T-cell (primary cell): ENCODE measurements around the gene C3AR1. TPM values are rescaled to one million over a fixed set of nuclear protein-coding genes. Genes with fewer than 3 reads are reported as not detected.
A peak's percentile ranks its signal among the peaks of the same experiment; 100 is the strongest.

Experiments used
- ATAC-seq, 4 experiments: fragments of 200-7000 bp in 3 of 4; fragments of 150-1000 bp in 1 of 4; cut with Tn5 transposase; replicated peaks in 1 of 4; 1 replicate in 3 of 4; 2 replicates in 1 of 4; pipeline ENCODE4 v1.10.0; 2021; ENCODE audit warnings: moderate library complexity in 3 of 4, mild to moderate bottlenecking in 2 of 4, moderate number of reproducible peaks in 1 of 4
- CTCF ChIA-PET, 2 donors: fragments of 300-600 bp; sonication (Branson Sonifier 250); formaldehyde crosslinking; loops; one replicate each; lab custom pipeline; 2022; ENCODE audit warnings: antibody characterized with exemption in 2 of 2; lab: Charles Lee
- POLR2A ChIA-PET, 2 donors: fragments of 300-600 bp; sonication (Branson Sonifier 250); formaldehyde crosslinking; loops; one replicate each; lab custom pipeline; 2022; ENCODE audit warnings: antibody characterized with exemption in 2 of 2; lab: Charles Lee
- DNase-seq, 35 experiments: peaks; one replicate each; pipeline versions ENCODE4 v3.0.0 to v3.0.0-alpha.2; 2013 to 2023
- H3K27ac ChIP-seq: one replicate; pipeline ENCODE4 v1.5.1; 2013; ENCODE audit warnings: low read length
- H3K27me3 ChIP-seq, 2 experiments: replicated peaks in 1 of 2; 1 replicate in 1 of 2; 2 replicates in 1 of 2; pipeline versions ENCODE4 v1.6.1 to v1.7.0; 2013; ENCODE audit warnings: low read length in 1 of 2, mixed read lengths in 1 of 2; ENCODE audit not compliant: control insufficient read depth in 2 of 2, insufficient read depth in 2 of 2; ENCODE audit errors: extremely low read depth in 1 of 2
- H3K36me3 ChIP-seq, 2 donors: 1 replicate in 1 of 2; 2 replicates in 1 of 2; pipeline versions ENCODE4 v1.6.1 to v1.7.0; 2013; ENCODE audit warnings: low read length in 1 of 2; ENCODE audit not compliant: control insufficient read depth in 2 of 2, insufficient read depth in 1 of 2; ENCODE audit errors: extremely low read depth in 1 of 2
- H3K4me1 ChIP-seq, 2 experiments: 1 replicate in 1 of 2; 2 replicates in 1 of 2; pipeline versions ENCODE4 v1.6.1 to v1.7.0; 2013; ENCODE audit warnings: low read length in 2 of 2, mixed read lengths in 1 of 2; ENCODE audit not compliant: insufficient read depth in 2 of 2, control insufficient read depth in 1 of 2; ENCODE audit errors: extremely low read depth in 1 of 2
- H3K4me3 ChIP-seq, 2 donors: 1 replicate in 1 of 2; 2 replicates in 1 of 2; pipeline versions ENCODE4 v1.5.1 to v1.7.0; 2013; ENCODE audit warnings: mild to moderate bottlenecking in 2 of 2, low read length in 1 of 2, moderate library complexity in 1 of 2; ENCODE audit not compliant: control insufficient read depth in 1 of 2; ENCODE audit errors: extremely low read depth in 1 of 2
- H3K9me3 ChIP-seq: 2 replicates; pipeline ENCODE4 v1.7.0; 2013
- H3K27ac Mint-ChIP-seq, 2 donors: one replicate each; pipeline ENCODE4 v1.8.0; 2020 to 2021; ENCODE audit warnings: mild to moderate bottlenecking in 2 of 2, mixed read lengths in 2 of 2
- H3K27me3 Mint-ChIP-seq, 2 donors: one replicate each; pipeline ENCODE4 v1.8.0; 2021 to 2022; ENCODE audit warnings: mixed read lengths in 2 of 2
- H3K36me3 Mint-ChIP-seq: one replicate; pipeline ENCODE4 v1.8.0; 2021; ENCODE audit warnings: mixed read lengths
- H3K4me1 Mint-ChIP-seq, 3 donors: one replicate each; pipeline ENCODE4 v1.8.0; 2020 to 2022; ENCODE audit warnings: mixed read lengths in 3 of 3, mild to moderate bottlenecking in 1 of 3
- H3K4me3 Mint-ChIP-seq, 3 donors: one replicate each; pipeline ENCODE4 v1.8.0; 2020 to 2022; ENCODE audit warnings: mild to moderate bottlenecking in 3 of 3, mixed read lengths in 3 of 3, moderate library complexity in 3 of 3
- H3K9me3 Mint-ChIP-seq, 3 donors: one replicate each; pipeline ENCODE4 v1.8.0; 2020 to 2022; ENCODE audit warnings: mixed read lengths in 3 of 3
- WGBS: methylation state at CpG from one replicate; pipeline ENCODE4 v1.1.5; 2013; ENCODE audit warnings: missing lambda C conversion rate; ENCODE audit not compliant: insufficient coverage; 5-methylcytosine and 5-hydroxymethylcytosine counted together
- total RNA-seq, 35 experiments: library from RNA in 6 of 35; stranded (reverse) in 6 of 35; fragments of 120-200 nt in 1 of 35; gene quantifications; one replicate each; pipeline versions ENCODE4 v1.2.1 to v1.2.4 and lab custom pipeline; 2013 to 2026

C3AR1 gene
- total RNA-seq, 5 donors from 2014 or later (not counting 1 experiment from before 2014, with no cell fraction given), result 0.68 to 5.1 (median 2.4) TPM

DNA sequence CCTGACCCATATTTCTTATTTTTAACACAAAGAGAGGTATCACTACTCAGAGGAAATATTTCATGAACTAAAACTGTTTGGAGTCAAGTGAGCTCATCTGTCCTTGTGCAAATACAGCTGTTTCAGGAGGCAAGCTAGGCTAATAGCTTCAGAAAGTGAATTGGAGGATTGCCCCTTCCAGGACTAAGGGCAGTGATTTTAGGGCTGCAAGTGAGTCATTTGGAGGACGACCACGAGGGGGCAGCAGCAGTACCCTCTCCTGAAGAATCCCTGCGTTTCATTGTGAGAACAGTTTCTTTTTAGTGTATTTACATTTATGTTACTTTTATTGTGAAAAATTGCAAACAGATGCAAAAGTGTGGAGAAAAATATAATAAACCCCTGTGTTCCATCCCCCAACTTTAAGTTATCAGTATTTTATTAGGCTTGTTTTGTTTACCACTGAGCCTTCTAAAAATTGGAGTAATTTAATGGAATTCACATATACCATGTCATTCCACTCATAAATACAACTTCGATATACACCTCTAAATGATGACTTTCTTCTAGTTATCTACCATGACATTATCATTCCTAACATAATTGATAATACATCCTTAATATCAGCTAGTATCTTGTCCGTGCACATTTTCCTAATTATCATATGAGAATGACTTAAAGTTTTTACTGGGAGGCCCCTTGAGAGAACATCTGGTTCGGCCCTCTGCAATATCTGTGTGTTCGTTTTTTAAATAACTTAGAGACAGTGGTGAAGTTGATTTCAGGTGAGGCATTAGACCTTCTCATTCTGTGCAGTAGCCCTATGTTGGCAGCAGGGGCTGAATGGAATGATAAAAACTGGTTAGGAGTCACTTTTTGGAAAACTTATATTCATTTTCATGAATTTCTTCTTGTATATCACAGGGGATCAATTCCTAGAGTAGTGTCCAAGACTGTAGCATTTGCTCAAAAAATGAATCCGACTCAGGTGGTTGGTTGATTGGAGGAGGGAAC is 19.9 kb downstream of the C3AR1 start:
- DNase-seq, result peak; percentile 52 to 89 (median 78)
- POLR2A ChIA-PET, result interaction anchor here (0.5 to 1.3 kb wide), 4 partner anchors 19 to 408 kb away, joined by 3 to 7 read pairs (median 4); no protein-coding TSS in a partner anchor
- Histone ChIP-seq H3K4me1 (no peaks in the 10 kb centered on the region), H3K36me3 (peaks cover 17 to 86% of the 10 kb centered on the region in 2 donors), H3K4me3 (no peak overlapping the region), H3K27me3 (no peaks in the 10 kb centered on the region), H3K9me3 (no peaks in the 10 kb centered on the region), H3K27ac (no peak overlapping the region)
- Mint-ChIP-seq H3K4me1 (peaks cover 8 to 10% (median 10%) of the 10 kb centered on the region in 3 donors), H3K36me3 (peaks cover 66% of the 10 kb centered on the region), H3K27me3 (no peaks in the 10 kb centered on the region), H3K27ac (no peak overlapping the region), H3K4me3 (no peak overlapping the region), H3K9me3 (no peaks in the 10 kb centered on the region)
- ATAC-seq, result peak; percentile 65 to 82 (median 78)
- WGBS, result 74% methylated on average over 3 of the region's 8 CpGs
- CTCF ChIA-PET, result interaction anchor here (0.7 to 5.3 kb wide), 13 partner anchors 7 to 128 kb away, joined by 3 to 88 read pairs (median 5); partner anchors contain the start of genes C3AR1 (in 1 of the 2) and FOXJ2 (in 1 of the 2)

DNA sequence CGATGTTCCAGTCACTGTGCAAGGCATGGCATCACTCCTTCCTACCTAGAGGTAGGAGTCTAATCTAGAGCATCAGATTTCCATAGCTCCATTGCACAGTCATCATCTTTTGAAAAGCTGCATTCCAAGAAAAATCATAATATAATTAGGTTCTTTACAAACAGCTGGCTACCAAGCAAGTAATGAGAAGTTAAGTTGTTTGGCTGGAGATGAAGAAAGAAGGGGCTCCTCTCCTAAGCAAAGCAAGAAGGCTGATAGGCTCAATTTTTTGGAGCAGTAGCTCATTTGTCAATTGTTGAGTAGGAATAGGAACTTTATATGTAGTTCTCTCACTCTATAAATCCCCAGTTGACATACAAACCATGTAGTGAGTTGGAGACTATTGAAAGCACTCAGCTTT is 25.4 kb downstream of the C3AR1 start:
- H3K4me3 ChIP-seq, result no peak overlapping the region
- no peak overlapping the region for H3K27ac ChIP-seq
- no peak for DNase-seq
- no peak overlapping the region for H3K27ac Mint-ChIP-seq
- peaks cover 19 to 60% of the 10 kb centered on the region in 2 donors for H3K36me3 ChIP-seq
- peaks cover 41 to 50% (median 41%) of the 10 kb centered on the region in 3 donors for H3K4me1 Mint-ChIP-seq
- ChIA-PET POLR2A (interaction anchor here (0.6 kb wide), 2 partner anchors 78 to 94 kb away, joined by 3 to 10 read pairs; no protein-coding TSS in a partner anchor), CTCF (interaction anchor here in 1 of 2 donors (0.6 to 1.7 kb wide), 8 partner anchors 9 to 1325 kb away, joined by 3 to 7 read pairs (median 3); partner anchors contain the start of genes C3AR1, FOXJ2 and NECAP1)
- WGBS, result no CpG with 5 or more reads among the region's 1 CpG
- no peak overlapping the region for H3K4me3 Mint-ChIP-seq
- H3K9me3 Mint-ChIP-seq, result no peaks in the 10 kb centered on the region
- no peaks in the 10 kb centered on the region for H3K27me3 Mint-ChIP-seq
- H3K36me3 Mint-ChIP-seq, result peaks cover 34% of the 10 kb centered on the region
- no peak for ATAC-seq
- H3K27me3 ChIP-seq, result no peaks in the 10 kb centered on the region
- H3K9me3 ChIP-seq, result no peaks in the 10 kb centered on the region
- peaks cover 20 to 32% of the 10 kb centered on the region in 2 experiments for H3K4me1 ChIP-seq

DNA sequence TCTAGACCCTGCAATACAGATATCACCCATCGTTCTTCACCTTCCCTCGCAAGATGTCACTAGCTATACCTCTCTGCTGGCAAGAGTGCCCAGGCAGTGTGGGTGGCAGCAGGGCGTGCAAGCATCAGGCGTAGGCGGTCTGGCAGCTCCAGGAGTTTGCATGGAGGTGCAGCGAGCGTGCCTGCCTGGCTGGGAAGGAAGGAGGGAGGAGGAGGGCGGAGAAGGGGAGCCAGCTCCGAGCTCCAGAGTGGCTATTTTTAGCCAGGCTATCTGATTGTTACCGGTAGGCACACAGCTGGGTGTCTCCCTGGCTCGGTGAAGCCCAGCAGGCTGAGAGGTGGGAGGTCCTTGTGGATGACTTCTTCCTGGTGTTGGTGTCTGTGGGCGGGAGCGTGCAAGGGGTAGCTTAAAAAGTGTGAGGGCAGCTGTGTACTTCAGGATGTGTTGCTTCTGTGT is 27.5 kb downstream of the C3AR1 start:
- Histone ChIP-seq H3K27ac (peak overlapping the region; percentile 10), H3K9me3 (no peaks in the 10 kb centered on the region), H3K4me3 (peak overlapping the region; percentile 27 to 39), H3K36me3 (peaks cover 12 to 42% of the 10 kb centered on the region in 2 donors), H3K4me1 (peaks cover 31 to 52% of the 10 kb centered on the region in 2 experiments), H3K27me3 (no peaks in the 10 kb centered on the region)
- Mint-ChIP-seq H3K27ac (peak overlapping the region; percentile 68 to 81), H3K4me3 (peak overlapping the region; percentile 53 to 88 (median 67)), H3K4me1 (peaks cover 62 to 67% (median 62%) of the 10 kb centered on the region in 3 donors), H3K9me3 (no peaks in the 10 kb centered on the region), H3K27me3 (no peaks in the 10 kb centered on the region), H3K36me3 (peaks cover 21% of the 10 kb centered on the region)
- peak; percentile 48 to 66 (median 58) for ATAC-seq
- peak in 9 of 35 experiments; percentile 12 to 44 (median 25) for DNase-seq
- ChIA-PET CTCF (interaction anchor here (0.6 to 1.7 kb wide), 6 partner anchors 8 to 106 kb away, joined by 3 to 10 read pairs (median 5); no protein-coding TSS in a partner anchor), POLR2A (interaction anchor here in 1 of 2 donors (0.9 to 1.7 kb wide), 2 partner anchors 11 to 28 kb away, joined by 3 to 5 read pairs; no protein-coding TSS in a partner anchor)
- WGBS, result 19% methylated on average over 11 of the region's 13 CpGs

DNA sequence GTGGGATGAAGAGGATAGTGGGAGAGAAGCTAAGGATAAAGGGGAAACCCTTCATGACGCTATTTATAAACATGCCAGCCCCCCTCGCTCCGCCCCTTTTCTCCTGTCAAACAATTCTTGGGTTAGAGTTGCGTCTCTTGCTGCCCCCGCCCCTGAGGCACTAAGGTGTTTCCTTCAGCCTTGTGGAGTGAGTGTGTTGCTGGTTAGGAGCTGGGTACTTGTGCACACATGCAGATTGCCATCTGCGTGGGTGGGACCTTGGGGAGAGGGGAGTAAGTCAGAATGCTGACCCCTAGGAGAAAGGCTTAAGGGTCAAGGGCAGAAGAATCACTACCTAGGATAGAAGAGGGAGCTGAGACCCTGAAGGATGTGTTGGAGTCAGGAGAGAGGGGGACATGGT is 28.2 kb downstream of the C3AR1 start:
- H3K4me1 Mint-ChIP-seq, result peaks cover 64 to 74% (median 67%) of the 10 kb centered on the region in 3 donors
- H3K36me3 Mint-ChIP-seq, result peaks cover 16% of the 10 kb centered on the region
- WGBS, result 96% methylated on average over 3 of the region's 6 CpGs
- peak overlapping the region; percentile 53 to 88 (median 67) for H3K4me3 Mint-ChIP-seq
- Histone ChIP-seq H3K27me3 (no peaks in the 10 kb centered on the region), H3K4me3 (peak overlapping the region in 1 of 2 donors; percentile 39), H3K27ac (peak overlapping the region; percentile 24), H3K4me1 (peaks cover 31 to 60% of the 10 kb centered on the region in 2 experiments), H3K36me3 (peaks cover 12 to 36% of the 10 kb centered on the region in 2 donors), H3K9me3 (no peaks in the 10 kb centered on the region)
- H3K27me3 Mint-ChIP-seq, result no peaks in the 10 kb centered on the region
- ChIA-PET CTCF (interaction anchor here in 1 of 2 donors (0.6 to 1.7 kb wide), 4 partner anchors 10 to 105 kb away, joined by 3 to 10 read pairs (median 4); no protein-coding TSS in a partner anchor), POLR2A (interaction anchor here (0.5 to 1.7 kb wide), 4 partner anchors 11 to 102 kb away, joined by 3 to 8 read pairs (median 4); partner anchors contain the start of gene SLC2A3 (in 1 of the 2))
- peak overlapping the region; percentile 68 to 81 for H3K27ac Mint-ChIP-seq
- no peak for ATAC-seq
- H3K9me3 Mint-ChIP-seq, result no peaks in the 10 kb centered on the region
- DNase-seq, result no peak

DNA sequence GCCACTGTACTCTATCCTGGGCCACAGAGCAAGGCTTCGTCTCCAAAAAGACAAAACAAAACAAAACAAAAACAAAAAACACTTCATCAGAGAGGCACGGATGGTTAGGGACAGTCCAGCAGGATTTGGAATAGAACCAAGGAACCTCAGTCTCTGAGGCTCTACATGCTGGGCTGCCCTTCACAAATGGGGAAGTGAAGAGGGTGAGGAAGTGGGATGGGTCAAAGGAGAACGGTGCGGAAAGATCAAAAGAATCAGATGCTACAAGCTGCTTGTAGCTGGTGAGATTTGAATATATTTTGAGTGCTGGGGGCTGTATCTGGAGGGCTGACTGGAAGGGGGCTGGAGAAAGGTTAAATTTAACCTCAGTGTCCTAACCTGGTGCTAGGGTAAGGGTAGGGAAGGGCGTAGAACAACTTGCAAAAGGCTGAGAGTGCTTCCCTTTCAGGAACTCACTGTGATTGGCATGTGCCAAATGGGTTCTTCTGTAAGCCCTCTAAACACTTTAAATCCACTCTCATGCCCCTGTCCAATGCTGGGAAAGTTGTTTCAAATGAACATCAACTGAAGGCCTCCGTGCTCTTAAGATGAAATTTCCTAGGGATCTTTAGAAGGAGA is 29.0 kb downstream of the C3AR1 start:
- Mint-ChIP-seq H3K27ac (peak overlapping the region; percentile 68 to 81), H3K36me3 (peaks cover 10% of the 10 kb centered on the region), H3K27me3 (no peaks in the 10 kb centered on the region), H3K4me1 (peaks cover 64 to 74% (median 68%) of the 10 kb centered on the region in 3 donors), H3K9me3 (no peaks in the 10 kb centered on the region), H3K4me3 (peak overlapping the region; percentile 25 to 88 (median 39))
- H3K27me3 ChIP-seq, result no peaks in the 10 kb centered on the region
- H3K9me3 ChIP-seq, result no peaks in the 10 kb centered on the region
- peaks cover 7 to 29% of the 10 kb centered on the region in 2 donors for H3K36me3 ChIP-seq
- ChIA-PET CTCF (interaction anchor here (0.5 to 1.6 kb wide), 3 partner anchors 10 to 41 kb away, joined by 5 to 14 read pairs (median 9); no protein-coding TSS in a partner anchor), POLR2A (interaction anchor here (0.6 to 1.7 kb wide), 3 partner anchors 10 to 101 kb away, joined by 3 to 5 read pairs (median 3); no protein-coding TSS in a partner anchor)
- peak overlapping the region; percentile 24 for H3K27ac ChIP-seq
- no peak overlapping the region for H3K4me3 ChIP-seq
- 13% methylated on average over 2 of the region's 6 CpGs for whole genome bisulfite sequencing
- ATAC-seq (peak in 2 of 4 experiments; percentile 15 to 21), DNase-seq (peak in 2 of 35 experiments; percentile 22 to 39)
- H3K4me1 ChIP-seq, result peaks cover 31 to 62% of the 10 kb centered on the region in 2 experiments
